K562 (cell line): ENCODE data around the gene PITX1. TPM values are rescaled to one million over a fixed set of nuclear protein-coding genes. Genes with fewer than 3 reads are reported as not detected.

ENCODE experiments used
- ATAC-seq: fragments of 200-7000 bp; cut with Tn5 transposase; 3 replicates; pipeline ENCODE4 v1.9.1; 2020; ENCODE audit warnings: moderate library complexity
- BruUV-seq: library from RNA; stranded (reverse); fragments of 400-500 nt; replicated peaks from 2 replicates; lab custom pipeline; 2021; lab: Mats Ljungman, UMichigan
- CTCF ChIA-PET: fragments of 300-600 bp; formaldehyde crosslinking; extraction: SDS; loops from one replicate; lab custom pipeline; 2021; ENCODE audit warnings: low intra/inter-chr PET ratio; lab: Yijun Ruan, JAX
- POLR2A ChIA-PET: fragments of 300-600, 350-650 bp; sonication (Branson Sonifier 250); formaldehyde crosslinking; extraction: SDS; loops from one replicate; lab custom pipeline; 2021; ENCODE audit warnings: antibody characterized with exemption, inconsistent platforms; lab: Yijun Ruan, JAX
- DNase-seq, 4 experiments: peaks; one replicate each; pipeline versions ENCODE4 v3.0.0 to v3.0.0-alpha.2; 2011 to 2018; ENCODE audit warnings: low spot score in 3 of 4, mixed read lengths in 3 of 4; ENCODE audit errors: extremely low read depth in 1 of 4
- FAIRE-seq: peaks from 2 replicates; lab custom pipeline; 2011; peaks lifted over from hg19 to GRCh38; lab: Jason Lieb, UNC
- H2AFZ ChIP-seq: 2 replicates; pipeline ENCODE4 v1.6.0; 2011; ENCODE audit warnings: low read depth, low read length, control low read depth, inconsistent platforms
- H3K27ac ChIP-seq: fragments of 200-600 bp; 3 replicates; pipeline ENCODE4 v1.8.0; 2011; ENCODE audit warnings: low read depth, mild to moderate bottlenecking, control low read depth, inconsistent platforms, low read length, moderate library complexity, mixed read lengths; ENCODE audit errors: extremely low read depth
- H3K27me3 ChIP-seq, 2 experiments: fragments of 300-600 bp in 1 of 2; 2 replicates in 1 of 2; 3 replicates in 1 of 2; pipeline versions ENCODE4 v1.6.0 to v1.8.0; 2011; ENCODE audit warnings: inconsistent platforms in 2 of 2, low read length in 2 of 2, mild to moderate bottlenecking in 1 of 2, mixed read lengths in 1 of 2, moderate library complexity in 1 of 2; ENCODE audit not compliant: control insufficient read depth in 2 of 2, insufficient read depth in 2 of 2
- H3K36me3 ChIP-seq: fragments of 300-600 bp; 3 replicates; pipeline ENCODE4 v1.8.0; 2011; ENCODE audit warnings: mild to moderate bottlenecking, low read length, inconsistent platforms; ENCODE audit not compliant: control insufficient read depth, insufficient read depth
- H3K4me1 ChIP-seq, 2 experiments: fragments of 200-600 bp in 1 of 2; replicated peaks in 1 of 2; 2 replicates in 1 of 2; 3 replicates in 1 of 2; pipeline versions ENCODE4 v1.5.1 to v1.8.0; 2011; ENCODE audit warnings: inconsistent platforms in 2 of 2, low read length in 2 of 2, mild to moderate bottlenecking in 1 of 2, mixed read lengths in 1 of 2, moderate library complexity in 1 of 2; ENCODE audit not compliant: control insufficient read depth in 2 of 2, insufficient read depth in 2 of 2
- H3K4me2 ChIP-seq: 2 replicates; pipeline ENCODE4 v1.6.1; 2011; ENCODE audit warnings: low read length, control low read depth, inconsistent platforms, mixed read lengths; ENCODE audit not compliant: insufficient read depth
- H3K4me3 ChIP-seq: fragments of 200-600 bp; sonication (generic), shearing (Covaris generic); 2 replicates; pipeline ENCODE4 v1.5.1; 2016; ENCODE audit warnings: control low read depth, inconsistent platforms
- H3K79me2 ChIP-seq: fragments of 200-600 bp; 3 replicates; pipeline ENCODE4 v1.8.0; 2011; ENCODE audit warnings: low read length, inconsistent platforms; ENCODE audit not compliant: control insufficient read depth, insufficient read depth
- H3K9ac ChIP-seq, 2 experiments: 2 replicates each; pipeline versions ENCODE4 v1.6.0 to v1.6.1; 2011; ENCODE audit warnings: low read depth in 2 of 2, low read length in 2 of 2, control low read depth in 1 of 2, inconsistent platforms in 1 of 2, mild to moderate bottlenecking in 1 of 2, mixed read lengths in 1 of 2; ENCODE audit not compliant: insufficient read depth in 1 of 2
- H3K9me1 ChIP-seq: one replicate; pipeline ENCODE4 v1.6.0; 2011; ENCODE audit warnings: inconsistent platforms, mild to moderate bottlenecking, low read length, moderate library complexity; ENCODE audit not compliant: control insufficient read depth, insufficient read depth
- H3K9me3 ChIP-seq: replicated peaks from 2 replicates; pipeline ENCODE4 v1.5.1; 2011; ENCODE audit warnings: low read depth, low read length, inconsistent platforms; ENCODE audit not compliant: control insufficient read depth, insufficient read depth
- H4K20me1 ChIP-seq: replicated peaks from 2 replicates; pipeline ENCODE4 v1.6.1; 2011; ENCODE audit warnings: low read length, inconsistent platforms, mixed read lengths; ENCODE audit not compliant: control insufficient read depth, insufficient read depth
- ARNT ChIP-seq, 2 experiments: fragments of 450-650 bp; IDR thresholded peaks; 2 replicates each; pipeline ENCODE4 v1.6.1; 2016; ENCODE audit warnings: mild to moderate bottlenecking in 1 of 2
- BRD9 ChIP-seq: fragments of 450-650 bp; IDR thresholded peaks from 2 replicates; pipeline ENCODE4 v1.6.1; 2018; ENCODE audit warnings: low read depth; ENCODE audit not compliant: partially characterized antibody
- BRF1 ChIP-seq: IDR thresholded peaks from 3 replicates; pipeline ENCODE4 v1.6.1; 2011; ENCODE audit warnings: borderline replicate concordance, mild to moderate bottlenecking; ENCODE audit not compliant: insufficient read length; ENCODE audit errors: extremely low read depth
- C11orf30 ChIP-seq: fragments of 450-650 bp; IDR thresholded peaks from 2 replicates; pipeline ENCODE4 v1.6.1; 2016; ENCODE audit warnings: low read depth, mild to moderate bottlenecking
- CBX3 ChIP-seq, 2 experiments: IDR thresholded peaks; 1 replicate in 1 of 2; 2 replicates in 1 of 2; pipeline ENCODE4 v1.6.1; 2012; ENCODE audit warnings: inconsistent platforms in 2 of 2, low read length in 2 of 2, borderline replicate concordance in 1 of 2, control low read depth in 1 of 2
- CREBBP ChIP-seq: IDR thresholded peaks from one replicate; pipeline ENCODE4 v1.6.1; 2012; ENCODE audit warnings: low read depth, mild to moderate bottlenecking, control low read depth, inconsistent platforms, low read length
- ETV5 ChIP-seq: sonication (generic); formaldehyde crosslinking; IDR thresholded peaks from 2 replicates; pipeline ENCODE4 v1.4.0; 2020; ENCODE audit warnings: low read depth, mild to moderate bottlenecking, missing genetic modification reagents
- LARP7 ChIP-seq: fragments of 450-650 bp; IDR thresholded peaks from 2 replicates; pipeline ENCODE4 v1.6.1; 2016
- LEF1 ChIP-seq: fragments of 450-650 bp; IDR thresholded peaks from 2 replicates; pipeline ENCODE4 v1.6.1; 2016; ENCODE audit warnings: mild to moderate bottlenecking
- MTA3 ChIP-seq: fragments of 450-650 bp; formaldehyde crosslinking; IDR thresholded peaks from 2 replicates; pipeline ENCODE4 v1.6.1; 2017; ENCODE audit warnings: mild to moderate bottlenecking, borderline replicate concordance
- MYC ChIP-seq, 2 experiments: fragments of 250-450 bp in 1 of 2; sonication (Bioruptor Pico) in 1 of 2; IDR thresholded peaks; 2 replicates each; pipeline versions ENCODE4 v1.5.1 to v1.6.1; 2012 to 2021; ENCODE audit warnings: low read depth in 2 of 2, borderline replicate concordance in 1 of 2, improper control_type of control experiment in 1 of 2, low read length in 1 of 2, mild to moderate bottlenecking in 1 of 2, moderate library complexity in 1 of 2
- NELFE ChIP-seq: IDR thresholded peaks from 2 replicates; pipeline ENCODE4 v1.6.1; 2011; ENCODE audit warnings: mild to moderate bottlenecking; ENCODE audit not compliant: insufficient read depth, insufficient read length
- PCBP2 ChIP-seq: fragments of 200-400 bp; formaldehyde crosslinking; IDR thresholded peaks from 2 replicates; pipeline ENCODE4 v1.6.1; 2018; ENCODE audit warnings: low read length, low read depth, mild to moderate bottlenecking, moderate library complexity; ENCODE audit not compliant: poor library complexity, severe bottlenecking
- PHF20 ChIP-seq: fragments of 450-650 bp; IDR thresholded peaks from 2 replicates; pipeline ENCODE4 v1.6.1; 2018; ENCODE audit not compliant: partially characterized antibody
- TOE1 ChIP-seq, 2 experiments: fragments of 450-650 bp in 1 of 2; sonication (generic) in 1 of 2; formaldehyde crosslinking in 1 of 2; IDR thresholded peaks; 2 replicates each; pipeline versions ENCODE4 v1.7.1 to v1.8.0; 2016 to 2022; ENCODE audit warnings: borderline replicate concordance in 2 of 2, mild to moderate bottlenecking in 2 of 2, antibody characterized with exemption in 1 of 2, inconsistent platforms in 1 of 2, low read depth in 1 of 2, missing genetic modification reagents in 1 of 2, moderate library complexity in 1 of 2
- TRIM28 ChIP-seq: fragments of 450-650 bp; IDR thresholded peaks from 2 replicates; pipeline ENCODE4 v1.6.1; 2017
- XRCC3 ChIP-seq: fragments of 450-650 bp; IDR thresholded peaks from 2 replicates; pipeline ENCODE4 v1.6.1; 2017; ENCODE audit warnings: mild to moderate bottlenecking, moderate library complexity
- ZBTB1 ChIP-seq: sonication (generic); formaldehyde crosslinking; IDR thresholded peaks from 2 replicates; pipeline ENCODE4 v1.8.1; 2023; ENCODE audit warnings: missing genetic modification reagents, low read depth, mild to moderate bottlenecking, borderline replicate concordance
- ZKSCAN1 ChIP-seq: fragments of 150-350 bp; IDR thresholded peaks from 2 replicates; pipeline ENCODE4 v1.6.1; 2016; ENCODE audit warnings: low read depth, low read length
- ZNF12 ChIP-seq: sonication (generic); formaldehyde crosslinking; IDR thresholded peaks from 2 replicates; pipeline ENCODE4 v1.4.0; 2020; ENCODE audit warnings: mild to moderate bottlenecking, missing genetic modification reagents
- ZNF512 ChIP-seq: IDR thresholded peaks from 2 replicates; pipeline ENCODE4 v1.6.1; 2016; ENCODE audit warnings: missing genetic modification characterization, missing compliant biosample characterization
- ZNF717 ChIP-seq: fragments of 250-450 bp; sonication (Bioruptor Pico); IDR thresholded peaks from 2 replicates; pipeline ENCODE4 v1.5.0; 2021
- ZNF766 ChIP-seq: fragments of 200-800 bp; sonication (Bioruptor generic); conservative IDR thresholded peaks from 2 replicates; pipeline ENCODE4 v1.6.1; 2016; ENCODE audit warnings: missing genetic modification characterization, missing compliant biosample characterization
- ZNF785 ChIP-seq: fragments of 250-450 bp; sonication (Bioruptor Pico); IDR thresholded peaks from 2 replicates; pipeline ENCODE4 v1.4.0; 2020; ENCODE audit warnings: mild to moderate bottlenecking
- ZSCAN29 ChIP-seq: fragments of 450-650 bp; IDR thresholded peaks from 2 replicates; pipeline ENCODE4 v1.6.1; 2017
- WGBS: fragments of 100-300 bp; shearing (Covaris generic); methylation state at CpG from one replicate; pipeline ENCODE4 v1.1.6; 2016; ENCODE audit warnings: low coverage, mixed read lengths; ENCODE audit not compliant: insufficient coverage; ENCODE audit errors: missing lambda C conversion rate; 5-methylcytosine and 5-hydroxymethylcytosine counted together
- in situ Hi-C: fragments of 300-500 bp; cut with MboI; formaldehyde crosslinking; loops from 4 replicates; pipeline ENCODE4 v1.15.0; 2018; ENCODE audit warnings: inconsistent platforms, mixed read lengths
- intact Hi-C: fragments of 100-400 bp; cut with micrococcal nuclease; formaldehyde crosslinking; loops from 2 replicates; pipeline ENCODE4 v1.14.2; 2022
- polyA plus RNA-seq, 8 experiments: library from polyadenylated mRNA; depleted of rRNA in 4 of 8; stranded (reverse) in 5 of 8; unstranded in 3 of 8; fragments of >200 nt; fragmentation: Nextera tagmentation in 2 of 8; fragmentation: Illumina TruSeq in 1 of 8; extraction: Ambion mirVana in 2 of 8; extraction: Trizol in 1 of 8; gene quantifications; 2 replicates each; pipeline versions ENCODE4 v1.2.1 to v1.2.3, GENCODE V29; 2011 to 2014; ENCODE audit warnings: inconsistent platforms in 1 of 8, missing spikeins in 1 of 8
- total RNA-seq, 7 experiments: library from RNA; depleted of rRNA in 6 of 7; stranded (reverse); fragments of >200 nt in 6 of 7; fragmentation: Illumina TruSeq in 2 of 7; extraction: Trizol in 2 of 7; gene quantifications; 2 replicates each; pipeline versions ENCODE4 v1.2.1 to v1.2.3, GENCODE V29; 2011 to 2021; ENCODE audit warnings: low replicate concordance in 1 of 7

The PITX1 gene
- total and polyA plus RNA-seq, 9 of the 15 experiments (the other 6 are each of a cell fraction or from before 2014, with no cell fraction given), result 0.13 to 88.2 (median 24.9) TPM

GRCh38 chr5:134982230-134982629, 51.8 kb downstream of the PITX1 start:
- no peak overlapping the region for H3K4me3 ChIP-seq
- H3K36me3 ChIP-seq, result no peaks in the 10 kb centered on the region
- ATAC-seq (no peak), DNase-seq (no peak), FAIRE-seq (no peak)
- no peak overlapping the region for H2AFZ ChIP-seq
- no peaks in the 10 kb centered on the region for H3K79me2 ChIP-seq
- H3K27ac ChIP-seq, result no peak overlapping the region
- H4K20me1 ChIP-seq, result no peaks in the 10 kb centered on the region
- H3K4me2 ChIP-seq, result no peak overlapping the region
- ChIA-PET POLR2A (no interaction called here), CTCF (no interaction called here)
- BruUV-seq, result no TSS peak
- in situ Hi-C loops, result no loop called here
- peaks cover 7% of the 10 kb centered on the region for H3K9me3 ChIP-seq
- 90% methylated on average over 1 of the region's 1 CpG for WGBS
- intact Hi-C loops, result no loop called here
- H3K9ac ChIP-seq, result no peak overlapping the region
- H3K9me1 ChIP-seq, result no peaks in the 10 kb centered on the region
- H3K4me1 ChIP-seq, result no peaks in the 10 kb centered on the region
- H3K27me3 ChIP-seq, result no peaks in the 10 kb centered on the region
- TF ChIP-seq C11orf30 (peak; percentile 20; the same call in 1 of the 2 replicates), ZNF512 (0 out of 2 replicates have a peak, but pooled peaks have one; percentile 34), PCBP2 (no peak), TRIM28 (peak; percentile 100), ZNF785 (CRISPR knock-in tag) (no peak), BRF1 (no peak), PHF20 (no peak), TOE1 (IDR thresholded peaks at IDR 0.05; ENCODE audit: borderline replicate concordance) (no peak), TOE1 (CRISPR knock-in tag; IDR thresholded peaks at IDR 0.05; ENCODE audit: borderline replicate concordance, low read depth) (no peak), ETV5 (CRISPR knock-in tag) (no peak), ZSCAN29 (no peak), MYC (IDR thresholded peaks at IDR 0.05; ENCODE audit: low read depth, low read length) (no peak), MYC (CRISPR knock-in tag; IDR thresholded peaks at IDR 0.05; ENCODE audit: borderline replicate concordance, low read depth) (no peak), ZNF717 (no peak), LARP7 (no peak), ZNF12 (CRISPR knock-in tag) (no peak), ARNT (IDR thresholded peaks at IDR 0.05) (peak in 1 of 2 experiments; percentile 74; a peak in 1 of 4 replicates), CBX3 (IDR thresholded peaks at IDR 0.05; ENCODE audit: borderline replicate concordance in 1 of 2, low read length in 2 of 2) (peak in 1 of 2 experiments; percentile 100; a peak in 2 of 3 replicates), ZKSCAN1 (no peak), MTA3 (no peak), XRCC3 (peak; percentile 98), ZNF766 (CRISPR knock-in tag) (peak; percentile 100), ZBTB1 (CRISPR knock-in tag) (no peak), CREBBP (no peak), NELFE (no peak), BRD9 (peak; percentile 76), LEF1 (peak; percentile 39; the same call in 1 of the 2 replicates)
